A673 (cell line): ENCODE results near the gene FOXN1. TPM values are rescaled to one million over a fixed set of nuclear protein-coding genes. Genes with fewer than 3 reads are reported as not detected.

Experiments
- BruUV-seq: library from RNA; stranded (reverse); fragments of 400-500 nt; replicated peaks from 2 replicates; lab custom pipeline; 2021; lab: Mats Ljungman, UMichigan
- CTCF ChIA-PET: fragments of 300-600 bp; sonication (Branson Sonifier 250); formaldehyde crosslinking; loops from one replicate; lab custom pipeline; 2022; ENCODE audit warnings: antibody characterized with exemption; lab: Charles Lee
- POLR2A ChIA-PET: fragments of 300-600 bp; sonication (Branson Sonifier 250); formaldehyde crosslinking; loops from one replicate; lab custom pipeline; 2022; ENCODE audit warnings: antibody characterized with exemption; ENCODE audit not compliant: low non-redundant PET; lab: Charles Lee
- DNase-seq: peaks from one replicate; pipeline ENCODE4 v3.0.0-alpha.2; 2015; ENCODE audit warnings: low spot score
- H3K27ac ChIP-seq: fragments of 200-600 bp; sonication (generic); 2 replicates; pipeline ENCODE4 v1.5.1; 2016; ENCODE audit warnings: mixed run types, low read depth, mild to moderate bottlenecking, mixed read lengths, antibody characterized with exemption, low read length; ENCODE audit not compliant: poor library complexity, severe bottlenecking
- H3K27me3 ChIP-seq: fragments of 200-600 bp; sonication (generic); replicated peaks from 2 replicates; pipeline ENCODE4 v1.6.1; 2017; ENCODE audit warnings: mixed run types, low read depth, mild to moderate bottlenecking, mixed read lengths, antibody characterized with exemption, low read length; ENCODE audit not compliant: insufficient read depth, poor library complexity
- H3K36me3 ChIP-seq: fragments of 200-600 bp; sonication (generic); 2 replicates; pipeline ENCODE4 v1.6.1; 2016; ENCODE audit warnings: mixed run types, mild to moderate bottlenecking, mixed read lengths, antibody characterized with exemption, low read length; ENCODE audit not compliant: insufficient read depth, poor library complexity, severe bottlenecking
- H3K4me1 ChIP-seq: fragments of 200-600 bp; sonication (generic); 2 replicates; pipeline ENCODE4 v1.6.1; 2017; ENCODE audit warnings: mixed run types, mild to moderate bottlenecking, mixed read lengths, antibody characterized with exemption, low read length; ENCODE audit not compliant: insufficient read depth, poor library complexity, severe bottlenecking
- H3K4me3 ChIP-seq: fragments of 200-600 bp; sonication (generic); 2 replicates; pipeline ENCODE4 v1.5.1; 2016; ENCODE audit warnings: low read depth, mixed run types, mild to moderate bottlenecking, mixed read lengths, low read length; ENCODE audit not compliant: poor library complexity, severe bottlenecking
- H3K9me3 ChIP-seq: fragments of 200-600 bp; sonication (generic); 2 replicates; pipeline ENCODE4 v1.6.1; 2016; ENCODE audit warnings: mixed run types, low read depth, mild to moderate bottlenecking, mixed read lengths, antibody characterized with exemption, low read length; ENCODE audit not compliant: poor library complexity, severe bottlenecking
- EZH2 ChIP-seq: fragments of 200-600 bp; sonication (generic); IDR thresholded peaks from 2 replicates; pipeline ENCODE4 v1.6.1; 2017; ENCODE audit warnings: borderline replicate concordance, low read depth, mild to moderate bottlenecking, mixed read lengths, antibody characterized with exemption, low read length; ENCODE audit not compliant: poor library complexity, severe bottlenecking
- intact Hi-C: fragments of 100-400 bp; cut with micrococcal nuclease; formaldehyde crosslinking; loops from one replicate; pipeline ENCODE4 v1.10.0; 2022; ENCODE audit not compliant: unreplicated experiment
- total RNA-seq: library from RNA; stranded (reverse); gene quantifications from 2 replicates; pipeline ENCODE4 v1.2.3, GENCODE V29; 2021
- TF ChIP-seq, protein P1 (sequence below): fragments of 300-800, 200-600 bp; sonication (generic); conservative IDR thresholded peaks from 2 replicates; pipeline ENCODE4 v1.5.1; 2017; ENCODE audit warnings: low read depth, mild to moderate bottlenecking, antibody characterized with exemption, low read length, moderate library complexity, mixed read lengths

FOXN1 gene
- total RNA-seq, 1 experiment from 2014 or later, result not detected

DNA sequence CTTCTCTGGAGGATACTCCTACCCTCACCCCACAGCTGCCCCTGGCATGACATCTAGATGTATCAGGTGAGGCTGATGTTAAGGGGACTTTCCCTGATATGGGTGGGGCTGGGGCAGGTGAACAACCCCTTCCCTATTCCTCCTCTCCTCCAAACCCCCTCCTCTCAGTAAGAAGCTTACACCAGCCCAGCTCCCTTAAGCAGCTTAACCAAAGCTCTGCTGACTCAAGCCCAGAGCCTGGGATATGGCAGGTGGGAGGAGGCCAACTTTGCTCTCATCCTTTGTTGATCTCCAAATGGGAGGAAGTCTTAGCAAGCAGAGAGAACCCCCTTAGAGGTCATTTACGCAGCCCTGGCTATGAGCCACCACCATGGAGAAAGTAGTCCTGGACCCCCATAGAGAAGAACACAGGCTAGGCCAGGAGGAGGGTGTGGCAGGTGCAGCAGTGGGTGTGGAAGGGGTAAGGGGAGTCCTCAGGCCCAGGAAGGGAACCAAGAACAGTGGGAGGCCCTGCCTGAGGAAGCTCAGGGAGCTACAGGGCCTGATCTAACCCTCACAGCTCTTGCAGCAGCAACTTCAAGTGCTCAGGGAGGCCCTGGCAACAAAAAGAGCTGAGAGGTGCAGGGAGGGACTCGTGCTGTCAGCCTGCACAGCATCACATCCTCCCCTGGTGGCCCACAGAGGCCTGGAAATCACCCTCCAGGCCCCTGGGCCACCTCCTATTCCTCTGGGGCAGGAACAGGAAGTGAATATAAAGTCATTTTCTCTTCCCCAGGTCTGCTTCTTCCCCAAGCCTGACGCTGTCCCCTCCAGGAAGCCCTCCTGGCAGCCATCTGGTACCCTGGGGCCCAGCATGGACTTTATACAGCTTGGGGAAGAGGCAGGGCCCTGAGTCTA lies 43.3 kb downstream of the FOXN1 start:
- DNase-seq, result no peak
- peaks cover 15% of the 10 kb centered on the region for H3K36me3 ChIP-seq
- no peaks in the 10 kb centered on the region for H3K27me3 ChIP-seq
- H3K4me3 ChIP-seq, result no peak overlapping the region
- no TSS peak for BruUV-seq
- no peaks in the 10 kb centered on the region for H3K9me3 ChIP-seq
- peak overlapping the region; percentile 56 for H3K27ac ChIP-seq
- TF ChIP-seq EZH2, result no peak
- TF ChIP-seq, protein P1, sequence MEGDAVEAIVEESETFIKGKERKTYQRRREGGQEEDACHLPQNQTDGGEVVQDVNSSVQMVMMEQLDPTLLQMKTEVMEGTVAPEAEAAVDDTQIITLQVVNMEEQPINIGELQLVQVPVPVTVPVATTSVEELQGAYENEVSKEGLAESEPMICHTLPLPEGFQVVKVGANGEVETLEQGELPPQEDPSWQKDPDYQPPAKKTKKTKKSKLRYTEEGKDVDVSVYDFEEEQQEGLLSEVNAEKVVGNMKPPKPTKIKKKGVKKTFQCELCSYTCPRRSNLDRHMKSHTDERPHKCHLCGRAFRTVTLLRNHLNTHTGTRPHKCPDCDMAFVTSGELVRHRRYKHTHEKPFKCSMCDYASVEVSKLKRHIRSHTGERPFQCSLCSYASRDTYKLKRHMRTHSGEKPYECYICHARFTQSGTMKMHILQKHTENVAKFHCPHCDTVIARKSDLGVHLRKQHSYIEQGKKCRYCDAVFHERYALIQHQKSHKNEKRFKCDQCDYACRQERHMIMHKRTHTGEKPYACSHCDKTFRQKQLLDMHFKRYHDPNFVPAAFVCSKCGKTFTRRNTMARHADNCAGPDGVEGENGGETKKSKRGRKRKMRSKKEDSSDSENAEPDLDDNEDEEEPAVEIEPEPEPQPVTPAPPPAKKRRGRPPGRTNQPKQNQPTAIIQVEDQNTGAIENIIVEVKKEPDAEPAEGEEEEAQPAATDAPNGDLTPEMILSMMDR, result no peak
- H3K4me1 ChIP-seq, result peaks cover 29% of the 10 kb centered on the region
- CTCF ChIA-PET, result no interaction called here
- intact Hi-C loops, result no loop called here
- POLR2A ChIA-PET, result no interaction called here

DNA sequence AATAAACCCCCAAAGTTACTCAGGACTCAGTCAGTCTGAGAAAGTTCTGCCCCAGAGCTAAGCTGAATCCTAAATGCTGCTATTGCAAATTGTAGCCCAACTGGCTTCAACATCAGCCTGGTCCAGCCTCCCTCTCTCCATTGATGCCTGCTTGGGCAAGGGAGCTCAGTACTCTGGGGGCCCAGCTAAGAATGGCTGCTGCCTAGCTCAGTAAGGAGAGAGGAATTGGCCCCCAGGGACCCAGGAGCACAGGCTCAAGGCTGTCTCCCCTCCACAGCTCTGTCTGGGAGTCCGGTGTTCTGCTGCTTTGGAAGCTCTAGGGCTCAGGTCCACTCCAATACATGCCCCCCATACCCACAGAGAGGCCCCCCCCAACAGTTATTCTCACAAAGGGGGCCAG lies 44.7 kb downstream of the FOXN1 start:
- no TSS peak for BruUV-seq
- TF ChIP-seq, protein P1, result no peak
- no peak for TF ChIP-seq EZH2
- CTCF ChIA-PET, result no interaction called here
- Histone ChIP-seq H3K4me3 (peak overlapping the region; percentile 97), H3K27ac (no peak overlapping the region), H3K9me3 (no peaks in the 10 kb centered on the region), H3K27me3 (no peaks in the 10 kb centered on the region), H3K36me3 (peaks cover 16% of the 10 kb centered on the region), H3K4me1 (peaks cover 29% of the 10 kb centered on the region)
- POLR2A ChIA-PET, result no interaction called here
- no peak for DNase-seq
- intact Hi-C loops, result no loop called here

DNA sequence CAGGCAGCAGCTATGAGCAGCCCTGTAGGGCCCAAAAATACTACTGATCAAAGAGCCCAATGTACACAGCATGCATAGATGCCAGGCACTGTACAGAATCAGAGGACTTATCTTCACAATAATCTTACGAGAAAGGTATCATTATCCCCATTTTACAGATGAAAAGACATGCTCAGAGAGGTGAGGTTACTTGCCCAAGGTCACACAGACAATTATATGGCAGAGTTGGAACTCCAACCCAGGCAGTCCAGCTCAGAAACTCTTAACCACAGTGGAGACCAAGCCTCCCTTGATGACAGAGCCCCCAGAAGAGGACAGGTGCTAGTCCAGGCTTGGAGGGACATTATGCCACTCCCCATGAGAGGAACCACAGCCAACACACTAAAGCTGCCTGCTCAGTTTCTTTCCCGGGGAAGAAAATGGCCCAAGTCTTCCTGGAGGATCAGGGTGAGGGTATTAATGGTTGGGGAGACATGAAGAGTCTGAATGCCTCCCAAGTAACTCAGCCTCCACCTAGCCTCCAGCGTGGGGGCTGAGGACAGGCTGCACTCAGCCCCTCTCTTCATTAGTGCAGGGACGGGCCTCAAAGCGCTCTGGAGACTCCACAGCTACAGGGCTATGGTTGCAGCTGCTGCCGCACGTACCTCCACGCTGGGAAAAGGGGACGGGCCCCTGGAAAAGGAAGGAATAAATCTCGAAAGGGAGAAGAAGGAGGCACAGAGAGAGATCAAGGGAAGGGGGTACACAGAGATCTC lies 45.5 kb downstream of the FOXN1 start:
- TSS peak; percentile 22 for BruUV-seq
- peak overlapping the region; percentile 78 for H3K27ac ChIP-seq
- ChIA-PET CTCF (no interaction called here), POLR2A (no interaction called here)
- intact Hi-C loops, result loop anchor here (2.0 kb wide), 1 partner anchor 19 kb away; the partner anchor contains the start of gene PIGS
- H3K4me1 ChIP-seq, result peaks cover 29% of the 10 kb centered on the region
- peak; percentile 35 for DNase-seq
- TF ChIP-seq EZH2, result no peak
- no peaks in the 10 kb centered on the region for H3K9me3 ChIP-seq
- no peaks in the 10 kb centered on the region for H3K27me3 ChIP-seq
- H3K36me3 ChIP-seq, result peaks cover 21% of the 10 kb centered on the region
- H3K4me3 ChIP-seq, result peak overlapping the region; percentile 97
